ENCODE measurements around the gene FNDC3A.
A peak's percentile ranks its signal among the peaks of the same experiment; 100 is the strongest.
"Not testable (repeated sequence)": the region's sequence is repeated elsewhere in the genome, so short reads cannot be mapped to it uniquely, and the experiment has no call there.

FNDC3A gene

DNA sequence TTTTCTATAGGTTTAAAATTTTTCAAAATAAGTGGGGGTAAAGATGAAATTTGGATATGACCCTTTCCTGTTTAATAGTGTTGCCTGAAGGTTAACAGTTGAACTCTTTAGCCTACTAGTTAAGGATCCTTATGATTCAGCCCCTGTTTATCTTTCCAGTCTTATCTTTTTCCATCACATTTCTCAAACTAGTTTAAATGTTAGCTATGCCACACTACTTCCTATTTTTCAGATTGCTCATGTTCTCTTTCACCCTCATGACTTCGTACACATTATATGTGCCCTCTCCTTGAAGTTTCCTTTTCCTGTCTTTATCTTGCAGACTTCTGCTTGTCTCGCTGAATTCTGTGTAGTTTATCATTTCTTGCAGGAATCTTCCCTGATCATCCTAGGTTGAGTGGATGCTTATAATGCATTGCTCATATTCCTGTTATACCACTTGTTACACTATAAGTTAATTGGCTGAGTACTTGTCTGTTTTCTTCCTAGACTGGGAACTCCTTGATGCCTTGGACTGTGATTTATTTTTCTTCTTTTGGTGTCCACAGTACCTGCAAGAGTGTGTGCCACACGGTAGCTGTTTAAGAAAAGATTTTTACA, 86.7 kb downstream of the FNDC3A start:
- TF ChIP-seq POU2F2 (IDR thresholded peaks at IDR 0.05; ENCODE audit: low read depth, low read length) = no peak
- no peak for TF ChIP-seq SPI1 (IDR thresholded peaks at IDR 0.05; ENCODE audit: low read depth, low read length)
- TF ChIP-seq TAF1 (IDR thresholded peaks at IDR 0.05; ENCODE audit: low read depth, low read length) = no peak
- FAIRE-seq (peak; percentile 13), DNase-seq (ENCODE audit: insufficient read length, low spot score) (no peak)

DNA sequence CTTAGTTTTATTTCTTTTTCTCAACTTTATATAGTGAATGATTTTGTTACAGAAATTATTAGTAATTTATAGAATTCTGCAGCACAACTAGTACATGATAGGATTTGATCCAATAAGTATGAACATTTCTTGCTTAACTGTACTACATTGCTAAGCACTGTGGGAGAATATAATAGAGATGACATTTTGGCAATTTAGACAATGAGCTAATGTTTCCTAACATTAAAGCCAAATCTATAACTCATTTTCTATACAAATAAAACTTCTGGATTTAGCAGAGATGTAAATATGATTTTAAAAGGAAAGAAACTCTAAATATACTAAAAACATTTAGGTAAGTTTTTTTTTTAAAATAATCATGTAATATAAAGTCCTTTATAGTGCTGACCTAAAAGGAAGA, 87.3 kb downstream of the FNDC3A start:
- TF ChIP-seq POLR2AphosphoS5 (IDR thresholded peaks at IDR 0.05; ENCODE audit: low read depth, low read length) (no peak), PAX5 (IDR thresholded peaks at IDR 0.05; ENCODE audit: insufficient read depth, low read length, severe bottlenecking) (no peak), POLR2A (IDR thresholded peaks at IDR 0.05; ENCODE audit: low read depth, low read length) (no peak), POU2F2 (IDR thresholded peaks at IDR 0.05; ENCODE audit: low read depth, low read length) (no peak), SPI1 (IDR thresholded peaks at IDR 0.05; ENCODE audit: low read depth, low read length) (no peak), TAF1 (IDR thresholded peaks at IDR 0.05; ENCODE audit: low read depth, low read length) (no peak)
- DNase-seq (ENCODE audit: insufficient read length, low spot score) = no peak
- no peak for FAIRE-seq

DNA sequence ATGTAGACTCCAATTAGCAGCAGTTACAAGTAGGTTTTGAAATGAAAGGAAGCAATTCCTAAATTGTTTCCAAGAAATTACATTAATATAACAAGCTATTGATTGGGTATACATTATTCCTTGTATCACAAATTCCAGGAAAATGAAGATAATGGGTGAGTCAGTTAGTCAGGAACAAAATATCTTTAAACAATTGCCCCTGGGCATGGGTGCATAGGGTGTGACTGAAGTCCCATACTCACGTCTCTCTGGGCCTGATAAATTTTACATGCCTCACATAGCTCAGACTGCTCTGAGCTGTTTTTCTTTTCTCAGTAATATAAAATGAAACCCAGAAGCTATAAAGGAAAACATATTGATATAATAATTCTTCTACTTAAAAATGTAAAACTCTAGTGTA, 87.8 kb downstream of the FNDC3A start:
- FAIRE-seq = no peak
- TF ChIP-seq POLR2A (IDR thresholded peaks at IDR 0.05; ENCODE audit: low read depth, low read length) = no peak
- no peak for TF ChIP-seq TAF1 (IDR thresholded peaks at IDR 0.05; ENCODE audit: low read depth, low read length)
- TF ChIP-seq SPI1 (IDR thresholded peaks at IDR 0.05; ENCODE audit: low read depth, low read length) = no peak
- no peak for TF ChIP-seq POU2F2 (IDR thresholded peaks at IDR 0.05; ENCODE audit: low read depth, low read length)
- TF ChIP-seq PAX5 (IDR thresholded peaks at IDR 0.05; ENCODE audit: insufficient read depth, low read length, severe bottlenecking) = no peak
- TF ChIP-seq POLR2AphosphoS5 (IDR thresholded peaks at IDR 0.05; ENCODE audit: low read depth, low read length) = no peak

DNA sequence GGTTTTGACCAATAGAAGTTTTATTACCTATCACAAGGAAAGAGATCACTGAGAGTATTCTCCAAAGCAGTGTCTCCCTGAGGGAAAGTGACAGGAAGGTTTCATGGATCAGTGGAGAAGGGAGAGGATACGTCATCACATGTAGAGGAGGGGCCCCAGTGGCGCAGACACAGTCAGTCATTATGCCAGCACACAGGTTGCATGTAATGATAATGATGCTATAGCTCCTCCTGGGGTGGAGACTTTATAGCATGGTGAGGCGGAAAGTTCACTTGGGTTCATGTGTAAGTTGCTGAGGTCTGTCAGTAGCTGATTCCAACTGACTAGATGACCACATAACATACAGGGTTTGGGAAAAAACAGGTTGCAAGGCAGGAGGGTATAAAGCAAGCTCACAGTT, 88.8 kb downstream of the FNDC3A start:
- DNase-seq (ENCODE audit: insufficient read length, low spot score) (no peak), FAIRE-seq (no peak)
- TF ChIP-seq SPI1 (IDR thresholded peaks at IDR 0.05; ENCODE audit: low read depth, low read length) (no peak), POLR2A (IDR thresholded peaks at IDR 0.05; ENCODE audit: low read depth, low read length) (no peak), POLR2AphosphoS5 (IDR thresholded peaks at IDR 0.05; ENCODE audit: low read depth, low read length) (no peak), TAF1 (IDR thresholded peaks at IDR 0.05; ENCODE audit: low read depth, low read length) (no peak), PAX5 (IDR thresholded peaks at IDR 0.05; ENCODE audit: insufficient read depth, low read length, severe bottlenecking) (no peak), POU2F2 (IDR thresholded peaks at IDR 0.05; ENCODE audit: low read depth, low read length) (no peak)

More for the DNA sequence above, 87.8 kb downstream of the FNDC3A start:
- no peak for DNase-seq (ENCODE audit: insufficient read length, low spot score)

DNA sequence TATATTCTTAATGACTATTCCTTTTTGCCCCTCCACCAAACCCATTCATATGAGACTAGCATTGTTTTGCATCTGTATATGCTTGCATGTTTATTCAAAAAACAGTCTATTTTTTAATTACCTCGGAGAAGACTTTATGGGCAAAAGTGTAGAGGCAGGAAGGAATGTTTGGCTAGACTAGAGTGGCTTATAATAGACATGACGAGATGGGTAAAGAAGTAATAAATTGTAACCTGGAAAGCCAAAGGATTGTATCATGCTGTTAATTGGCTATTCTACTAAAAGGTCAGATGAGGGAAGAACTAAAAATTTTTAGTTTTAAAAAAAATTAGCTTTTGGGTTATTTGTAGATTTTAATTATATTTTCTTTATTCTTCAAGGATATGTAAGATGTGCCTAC, 91.1 kb downstream of the FNDC3A start:
- DNase-seq (ENCODE audit: insufficient read length, low spot score) (no peak), FAIRE-seq (peak; percentile 5)
- no peak for TF ChIP-seq POU2F2 (IDR thresholded peaks at IDR 0.05; ENCODE audit: low read depth, low read length)
- no peak for TF ChIP-seq POLR2AphosphoS5 (IDR thresholded peaks at IDR 0.05; ENCODE audit: low read depth, low read length)
- TF ChIP-seq POLR2A (IDR thresholded peaks at IDR 0.05; ENCODE audit: low read depth, low read length) = no peak
- no peak for TF ChIP-seq TAF1 (IDR thresholded peaks at IDR 0.05; ENCODE audit: low read depth, low read length)

GRCh38 chr13:49068498-49068897, 92.8 kb downstream of the FNDC3A start:
- not testable (repeated sequence) for DNase-seq (ENCODE audit: insufficient read length, low spot score)
- FAIRE-seq = peak; percentile 48

- not testable (repeated sequence) for DNase-seq (ENCODE audit: insufficient read length, low spot score); FAIRE-seq
Observed at GRCh38 chr13:49070021-49070420, 94.3 kb downstream of the FNDC3A start.

- FAIRE-seq = no peak
Observed at GRCh38 chr13:49071341-49071937, 95.7 kb downstream of the FNDC3A start.

GRCh38 chr13:49082653-49083536, 107.2 kb downstream of the FNDC3A start:
- DNase-seq (ENCODE audit: insufficient read length, low spot score) (no peak), FAIRE-seq (peak; percentile 65)
- TF ChIP-seq SPI1 (IDR thresholded peaks at IDR 0.05; ENCODE audit: low read depth, low read length) = peak; percentile 62
- TF ChIP-seq PAX5 (IDR thresholded peaks at IDR 0.05; ENCODE audit: insufficient read depth, low read length, severe bottlenecking) = no peak

More at GRCh38 chr13:49071341-49071937, 95.7 kb downstream of the FNDC3A start:
- no peak for DNase-seq (ENCODE audit: insufficient read length, low spot score)
- no peak for TF ChIP-seq POLR2A (IDR thresholded peaks at IDR 0.05; ENCODE audit: low read depth, low read length)
- no peak for TF ChIP-seq SPI1 (IDR thresholded peaks at IDR 0.05; ENCODE audit: low read depth, low read length)
- TF ChIP-seq POU2F2 (IDR thresholded peaks at IDR 0.05; ENCODE audit: low read depth, low read length) = no peak
- TF ChIP-seq POLR2AphosphoS5 (IDR thresholded peaks at IDR 0.05; ENCODE audit: low read depth, low read length) = no peak
- no peak for TF ChIP-seq TAF1 (IDR thresholded peaks at IDR 0.05; ENCODE audit: low read depth, low read length)
- no peak for TF ChIP-seq PAX5 (IDR thresholded peaks at IDR 0.05; ENCODE audit: insufficient read depth, low read length, severe bottlenecking)

DNA sequence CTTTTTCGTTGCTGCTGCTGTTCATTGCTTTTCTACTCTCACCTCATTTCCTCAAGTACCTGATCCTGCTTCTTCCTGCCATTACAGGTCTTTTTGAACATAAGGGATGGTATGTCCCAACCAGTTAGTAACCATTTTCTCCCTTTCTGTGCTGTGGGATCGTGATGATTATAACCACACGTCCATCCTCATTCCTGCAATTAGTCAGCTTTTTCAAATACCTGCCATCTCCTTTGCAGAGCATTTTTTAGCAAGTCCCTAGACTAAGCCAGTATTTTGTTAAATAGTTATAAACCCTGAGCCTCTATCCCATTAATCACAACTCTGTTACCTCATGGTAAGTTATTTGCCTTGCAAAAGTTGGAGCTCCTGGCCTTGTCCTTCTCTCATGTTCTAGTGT, 109.2 kb downstream of the FNDC3A start:
- no peak for FAIRE-seq
- DNase-seq (ENCODE audit: insufficient read length, low spot score) = no peak
- TF ChIP-seq POLR2A (IDR thresholded peaks at IDR 0.05; ENCODE audit: low read depth, low read length) = no peak
- no peak for TF ChIP-seq TAF1 (IDR thresholded peaks at IDR 0.05; ENCODE audit: low read depth, low read length)
- TF ChIP-seq POU2F2 (IDR thresholded peaks at IDR 0.05; ENCODE audit: low read depth, low read length) = no peak
- no peak for TF ChIP-seq SPI1 (IDR thresholded peaks at IDR 0.05; ENCODE audit: low read depth, low read length)
- no peak for TF ChIP-seq PAX5 (IDR thresholded peaks at IDR 0.05; ENCODE audit: insufficient read depth, low read length, severe bottlenecking)
- no peak for TF ChIP-seq POLR2AphosphoS5 (IDR thresholded peaks at IDR 0.05; ENCODE audit: low read depth, low read length)
